ENCODE measurements around the gene ZNF70.

ZNF70 gene

DNA sequence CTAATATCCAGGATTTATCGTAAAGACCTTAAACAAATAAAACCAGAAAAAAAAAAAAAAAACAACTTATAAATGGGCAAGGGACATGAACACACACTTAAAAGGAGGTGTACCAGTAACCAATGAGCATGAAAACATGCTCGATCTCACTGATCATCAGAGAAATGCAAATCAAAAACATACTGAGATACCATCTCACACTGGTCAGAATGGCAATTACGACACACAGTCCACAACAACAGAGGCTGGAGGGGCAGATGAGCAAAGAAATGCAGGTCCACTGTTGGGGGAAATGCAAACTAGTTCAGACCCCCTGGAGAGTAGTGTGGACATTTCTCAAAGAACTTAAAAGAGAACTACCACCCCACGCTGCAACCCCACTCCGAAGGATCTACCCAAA lies 46.9 kb downstream of the ZNF70 start:
- Histone ChIP-seq H2AFZ (ENCODE audit: low read length, unreplicated experiment) (no peak overlapping the region), H3K27me3 (ENCODE audit: insufficient read depth, low read length) (no peaks in the 10 kb centered on the region), H3K79me2 (ENCODE audit: control insufficient read depth, insufficient read depth, low read length, unreplicated experiment) (peaks cover 12% of the 10 kb centered on the region), H3K4me3 (ENCODE audit: low read depth, low read length) (no peak overlapping the region), H3K27ac (ENCODE audit: low read depth, low read length) (no peak overlapping the region), H3K4me1 (ENCODE audit: control insufficient read depth, insufficient read depth, low read length, unreplicated experiment) (no peaks in the 10 kb centered on the region), H3K36me3 (ENCODE audit: insufficient read depth, low read length) (peaks cover 16% of the 10 kb centered on the region; the same call in 1 of the 2 replicates)

DNA sequence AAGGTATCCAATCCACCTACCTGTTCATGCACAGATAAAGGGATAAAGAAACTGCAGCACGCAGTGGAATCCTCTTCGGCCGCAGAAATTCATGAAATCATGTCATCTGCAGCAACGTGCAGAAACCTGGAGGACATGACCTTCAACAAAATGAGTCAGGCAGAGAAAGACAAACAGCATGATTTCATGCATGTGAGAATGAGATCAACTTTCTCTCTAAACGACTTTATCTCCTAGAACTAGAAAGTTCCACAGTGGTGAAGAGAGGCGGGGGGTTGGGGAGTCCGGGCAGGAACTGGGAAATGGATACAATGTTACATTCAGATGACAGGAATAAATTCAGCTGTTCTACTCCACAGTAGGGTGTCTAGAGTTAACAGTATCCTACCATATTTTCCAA lies 50.2 kb downstream of the ZNF70 start:
- Histone ChIP-seq H3K27ac (ENCODE audit: low read depth, low read length) (no peak overlapping the region), H3K36me3 (ENCODE audit: insufficient read depth, low read length) (0 out of 2 replicates have a peak, but pooled peaks cover 14% of the 10 kb centered on the region), H3K4me1 (ENCODE audit: control insufficient read depth, insufficient read depth, low read length, unreplicated experiment) (no peaks in the 10 kb centered on the region), H3K4me3 (ENCODE audit: low read depth, low read length) (no peak overlapping the region), H2AFZ (ENCODE audit: low read length, unreplicated experiment) (no peak overlapping the region), H3K27me3 (ENCODE audit: insufficient read depth, low read length) (no peaks in the 10 kb centered on the region), H3K79me2 (ENCODE audit: control insufficient read depth, insufficient read depth, low read length, unreplicated experiment) (peaks cover 12% of the 10 kb centered on the region)

DNA sequence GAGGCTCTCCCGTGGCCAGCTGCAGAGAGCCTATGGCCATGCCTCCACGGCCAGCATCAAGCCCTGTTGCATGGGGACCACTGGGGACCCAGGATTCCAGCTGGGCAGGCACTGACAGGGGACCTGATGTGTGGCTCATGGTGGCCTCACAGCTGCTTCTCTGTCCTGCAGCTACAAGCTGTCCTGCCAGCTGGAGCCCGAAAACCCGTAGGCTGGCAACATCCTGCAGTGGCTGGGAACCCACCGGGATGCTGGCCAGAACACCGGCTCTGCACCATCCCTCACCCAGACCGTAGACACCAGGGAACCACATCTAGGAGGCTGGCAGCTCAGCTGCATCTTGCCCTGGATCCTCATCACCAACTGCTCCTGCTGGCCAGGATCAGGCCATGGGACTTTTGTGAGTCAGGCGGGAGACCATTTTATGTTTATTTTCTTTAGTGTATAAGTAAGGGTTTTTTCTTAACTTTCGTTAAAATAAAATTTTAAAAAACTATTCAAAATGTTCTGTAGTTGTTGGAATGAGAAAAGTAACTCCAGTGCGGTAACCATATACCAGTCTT lies 52.2 kb downstream of the ZNF70 start:
- no peaks in the 10 kb centered on the region for H3K27me3 ChIP-seq (ENCODE audit: insufficient read depth, low read length)
- no peak overlapping the region for H3K27ac ChIP-seq (ENCODE audit: low read depth, low read length)
- H3K36me3 ChIP-seq (ENCODE audit: insufficient read depth, low read length), result 0 out of 2 replicates have a peak, but pooled peaks cover 11% of the 10 kb centered on the region
- no peak overlapping the region for H2AFZ ChIP-seq (ENCODE audit: low read length, unreplicated experiment)
- no peaks in the 10 kb centered on the region for H3K4me1 ChIP-seq (ENCODE audit: control insufficient read depth, insufficient read depth, low read length, unreplicated experiment)
- H3K4me3 ChIP-seq (ENCODE audit: low read depth, low read length), result no peak overlapping the region
- peaks cover 12% of the 10 kb centered on the region for H3K79me2 ChIP-seq (ENCODE audit: control insufficient read depth, insufficient read depth, low read length, unreplicated experiment)

DNA sequence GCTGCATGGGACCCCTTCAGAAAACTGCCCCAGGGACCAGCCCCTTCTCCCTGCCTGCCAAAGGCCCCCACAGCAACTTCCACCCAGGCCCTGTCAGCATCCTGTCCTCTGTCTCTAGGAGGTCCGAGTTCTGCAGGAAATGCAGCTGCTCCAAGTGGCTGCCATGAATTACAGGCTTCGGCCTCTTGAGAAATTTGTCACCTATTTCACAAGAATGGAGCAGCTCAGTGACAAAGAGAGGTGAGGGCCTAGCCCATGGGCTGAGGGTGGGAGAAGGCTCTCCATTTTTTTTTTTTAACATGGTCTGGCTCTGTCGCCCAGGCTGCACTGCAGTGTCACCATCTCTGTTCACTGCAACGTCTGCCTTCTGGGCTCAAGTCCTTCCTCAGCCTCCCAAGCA lies 52.8 kb downstream of the ZNF70 start:
- Histone ChIP-seq H3K79me2 (ENCODE audit: control insufficient read depth, insufficient read depth, low read length, unreplicated experiment) (peaks cover 12% of the 10 kb centered on the region), H3K27me3 (ENCODE audit: insufficient read depth, low read length) (no peaks in the 10 kb centered on the region), H2AFZ (ENCODE audit: low read length, unreplicated experiment) (no peak overlapping the region), H3K27ac (ENCODE audit: low read depth, low read length) (no peak overlapping the region), H3K4me3 (ENCODE audit: low read depth, low read length) (no peak overlapping the region), H3K36me3 (ENCODE audit: insufficient read depth, low read length) (0 out of 2 replicates have a peak, but pooled peaks cover 11% of the 10 kb centered on the region), H3K4me1 (ENCODE audit: control insufficient read depth, insufficient read depth, low read length, unreplicated experiment) (no peaks in the 10 kb centered on the region)

- H2AFZ ChIP-seq (ENCODE audit: low read length, unreplicated experiment), result no peak overlapping the region
- H3K27ac ChIP-seq (ENCODE audit: low read depth, low read length), result no peak overlapping the region
- H3K4me1 ChIP-seq (ENCODE audit: control insufficient read depth, insufficient read depth, low read length, unreplicated experiment), result no peaks in the 10 kb centered on the region
- no peak overlapping the region for H3K4me3 ChIP-seq (ENCODE audit: low read depth, low read length)
- no peaks in the 10 kb centered on the region for H3K27me3 ChIP-seq (ENCODE audit: insufficient read depth, low read length)
- peaks cover 12% of the 10 kb centered on the region for H3K79me2 ChIP-seq (ENCODE audit: control insufficient read depth, insufficient read depth, low read length, unreplicated experiment)
- H3K36me3 ChIP-seq (ENCODE audit: insufficient read depth, low read length), result 0 out of 2 replicates have a peak, but pooled peaks cover 11% of the 10 kb centered on the region
These were observed 53.6 kb downstream of the ZNF70 start for GRCh38 chr22:23697031-23697970.

GRCh38 chr22:23696326-23696851 lies 54.5 kb downstream of the ZNF70 start:
- 0 out of 2 replicates have a peak, but pooled peaks cover 9% of the 10 kb centered on the region for H3K36me3 ChIP-seq (ENCODE audit: insufficient read depth, low read length)

GRCh38 chr22:23695571-23696325 lies 55.2 kb downstream of the ZNF70 start:
- Histone ChIP-seq H3K79me2 (ENCODE audit: control insufficient read depth, insufficient read depth, low read length, unreplicated experiment) (peaks cover 4% of the 10 kb centered on the region), H3K4me3 (ENCODE audit: low read depth, low read length) (no peak overlapping the region), H3K36me3 (ENCODE audit: insufficient read depth, low read length) (0 out of 2 replicates have a peak, but pooled peaks cover 7% of the 10 kb centered on the region), H3K4me1 (ENCODE audit: control insufficient read depth, insufficient read depth, low read length, unreplicated experiment) (no peaks in the 10 kb centered on the region), H3K27ac (ENCODE audit: low read depth, low read length) (no peak overlapping the region), H3K27me3 (ENCODE audit: insufficient read depth, low read length) (no peaks in the 10 kb centered on the region), H2AFZ (ENCODE audit: low read length, unreplicated experiment) (no peak overlapping the region)

More at GRCh38 chr22:23696326-23696851, 54.5 kb downstream of the ZNF70 start:
- Histone ChIP-seq H3K27me3 (ENCODE audit: insufficient read depth, low read length) (no peaks in the 10 kb centered on the region), H2AFZ (ENCODE audit: low read length, unreplicated experiment) (no peak overlapping the region), H3K79me2 (ENCODE audit: control insufficient read depth, insufficient read depth, low read length, unreplicated experiment) (peaks cover 10% of the 10 kb centered on the region), H3K4me1 (ENCODE audit: control insufficient read depth, insufficient read depth, low read length, unreplicated experiment) (no peaks in the 10 kb centered on the region), H3K4me3 (ENCODE audit: low read depth, low read length) (no peak overlapping the region), H3K27ac (ENCODE audit: low read depth, low read length) (no peak overlapping the region)

GRCh38 chr22:23695141-23695540 lies 55.8 kb downstream of the ZNF70 start:
- Histone ChIP-seq H3K36me3 (ENCODE audit: insufficient read depth, low read length) (0 out of 2 replicates have a peak, but pooled peaks cover 3% of the 10 kb centered on the region), H3K4me1 (ENCODE audit: control insufficient read depth, insufficient read depth, low read length, unreplicated experiment) (no peaks in the 10 kb centered on the region), H3K27ac (ENCODE audit: low read depth, low read length) (no peak overlapping the region), H3K79me2 (ENCODE audit: control insufficient read depth, insufficient read depth, low read length, unreplicated experiment) (no peaks in the 10 kb centered on the region), H3K27me3 (ENCODE audit: insufficient read depth, low read length) (no peaks in the 10 kb centered on the region), H2AFZ (ENCODE audit: low read length, unreplicated experiment) (no peak overlapping the region), H3K4me3 (ENCODE audit: low read depth, low read length) (no peak overlapping the region)

DNA sequence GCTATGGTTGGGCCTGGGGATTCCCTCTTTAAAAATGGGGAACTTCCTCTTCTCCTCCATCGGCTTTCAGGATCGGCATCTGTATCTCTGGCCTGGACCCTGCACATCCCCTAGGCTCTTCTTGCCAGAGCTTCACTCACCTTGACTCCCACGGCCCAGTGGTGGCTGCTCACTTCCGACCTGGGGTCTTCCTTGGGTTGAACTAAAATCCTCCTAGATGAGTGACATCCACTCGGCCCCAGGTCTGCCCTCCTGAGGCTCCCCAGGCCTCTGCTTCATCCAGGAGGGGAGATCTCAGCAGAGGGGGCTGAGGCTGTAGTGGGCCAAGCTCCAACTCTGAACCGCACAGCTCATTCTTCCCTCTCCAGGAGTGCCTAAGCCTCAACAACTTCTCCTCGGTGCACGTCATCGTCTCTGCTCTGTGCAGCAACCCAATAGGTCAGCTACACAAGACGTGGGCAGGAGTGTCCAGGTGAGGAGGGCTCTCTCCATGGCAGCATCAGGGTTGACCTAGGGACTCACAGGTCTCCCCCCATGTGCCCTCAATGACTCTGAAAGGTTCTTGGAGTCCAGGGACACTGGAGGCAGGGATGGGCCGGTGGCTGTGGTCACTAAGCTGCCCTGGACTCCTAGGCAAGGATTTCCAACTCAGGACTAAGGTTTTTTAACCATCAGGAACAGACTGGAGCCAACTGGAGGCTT lies 56.8 kb downstream of the ZNF70 start:
- no peak overlapping the region for H2AFZ ChIP-seq (ENCODE audit: low read length, unreplicated experiment)
- no peak overlapping the region for H3K27ac ChIP-seq (ENCODE audit: low read depth, low read length)
- H3K27me3 ChIP-seq (ENCODE audit: insufficient read depth, low read length), result no peaks in the 10 kb centered on the region
- no peaks in the 10 kb centered on the region for H3K79me2 ChIP-seq (ENCODE audit: control insufficient read depth, insufficient read depth, low read length, unreplicated experiment)
- H3K4me3 ChIP-seq (ENCODE audit: low read depth, low read length), result no peak overlapping the region
- no peaks in the 10 kb centered on the region for H3K36me3 ChIP-seq (ENCODE audit: insufficient read depth, low read length)
- no peaks in the 10 kb centered on the region for H3K4me1 ChIP-seq (ENCODE audit: control insufficient read depth, insufficient read depth, low read length, unreplicated experiment)
